ENCODE measurements around the gene PGP. TPM values are rescaled to one million over a fixed set of nuclear protein-coding genes. Genes with fewer than 3 reads are reported as not detected.

PGP gene
- total and polyA plus RNA-seq, 10 of the 15 experiments (the other 5 are each of a cell fraction or from before 2014, with no cell fraction given) = 0.42 to 28.0 (median 12.1) TPM

- no peak for ATAC-seq
- no peaks in the 10 kb centered on the region for H3K9me3 ChIP-seq (replicated peaks; ENCODE audit: control insufficient read depth, insufficient read depth, low read length)
- CTCF ChIA-PET = interaction anchor here (0.9 kb wide), 1 partner anchor 55 kb away, joined by 3 read pairs; no protein-coding TSS in a partner anchor
- POLR2A ChIA-PET = no interaction called here
- no peaks in the 10 kb centered on the region; the same call in 1 of the 2 replicates for H3K4me1 ChIP-seq (ENCODE audit: control insufficient read depth, insufficient read depth, low read length)
- no peak for DNase-seq (ENCODE audit: low read depth, low spot score)
- no peak overlapping the region for H3K4me2 ChIP-seq (ENCODE audit: control insufficient read depth, insufficient read depth)
- RAD21 ChIA-PET (ENCODE audit: unreplicated experiment) = no interaction called here
- no peak overlapping the region for H2AFZ ChIP-seq (ENCODE audit: control insufficient read depth, low read depth, low read length)
- H3K27ac ChIP-seq (ENCODE audit: control insufficient read depth, insufficient read depth) = no peak overlapping the region
- in situ Hi-C loops (cut with MboI) (no loop called here), intact Hi-C loops (cut with micrococcal nuclease; ENCODE audit: unreplicated experiment) (no loop called here)
- peaks cover 12 to 15% of the 10 kb centered on the region in 2 experiments for H3K27me3 ChIP-seq (replicated peaks in 1 of 2; ENCODE audit: control insufficient read depth in 2 of 2, insufficient read depth in 2 of 2, low read length in 1 of 2)
- SMC1A ChIA-PET (ENCODE audit: uncharacterized antibody, unreplicated experiment) = no interaction called here
- FAIRE-seq = no peak
- H3K36me3 ChIP-seq (ENCODE audit: control insufficient read depth in 2 of 2, insufficient read depth in 2 of 2, low read length in 1 of 2) = no peaks in the 10 kb centered on the region
- H3K4me3 ChIP-seq = no peak overlapping the region
- TF ChIP-seq HDGF (IDR thresholded peaks at IDR 0.05) (no peak), SUZ12 (IDR thresholded peaks at IDR 0.05; ENCODE audit: unreplicated experiment) (peak; percentile 56)
- no peaks in the 10 kb centered on the region for H4K20me1 ChIP-seq (ENCODE audit: control insufficient read depth, insufficient read depth)
- H3K79me2 ChIP-seq (ENCODE audit: control insufficient read depth, insufficient read depth, low read length) = no peaks in the 10 kb centered on the region
- no TSS peak for BruUV-seq (replicated peaks)
- 26% methylated on average over 27 of the region's 32 CpGs for WGBS (ENCODE audit: insufficient coverage, insufficient replicate concordance, low lambda C conversion rate, missing lambda C conversion rate)
- no peak overlapping the region for H3K9ac ChIP-seq (ENCODE audit: control insufficient read depth, insufficient read depth, low read length)
Measured at GRCh38 chr16:2196981-2197511, 17.6 kb downstream of the PGP start.

- H3K27me3 ChIP-seq (replicated peaks in 1 of 2; ENCODE audit: control insufficient read depth in 2 of 2, insufficient read depth in 2 of 2, low read length in 1 of 2) = peaks cover 12 to 15% of the 10 kb centered on the region in 2 experiments
- no peaks in the 10 kb centered on the region for H3K9me3 ChIP-seq (replicated peaks; ENCODE audit: control insufficient read depth, insufficient read depth, low read length)
- ATAC-seq (no peak), DNase-seq (ENCODE audit: low read depth, low spot score) (no peak), FAIRE-seq (no peak)
- H3K79me2 ChIP-seq (ENCODE audit: control insufficient read depth, insufficient read depth, low read length) = no peaks in the 10 kb centered on the region
- WGBS (ENCODE audit: insufficient coverage, insufficient replicate concordance, low lambda C conversion rate, missing lambda C conversion rate) = 5% methylated on average over 41 of the region's 129 CpGs
- H3K9ac ChIP-seq (ENCODE audit: control insufficient read depth, insufficient read depth, low read length) = no peak within 1 kb of the TSS
- peak within 1 kb of the TSS; percentile 33; the same call in 1 of the 2 replicates for H3K4me2 ChIP-seq (ENCODE audit: control insufficient read depth, insufficient read depth)
- H3K36me3 ChIP-seq (ENCODE audit: control insufficient read depth in 2 of 2, insufficient read depth in 2 of 2, low read length in 1 of 2) = no peaks in the 10 kb centered on the region
- no peaks in the 10 kb centered on the region for H4K20me1 ChIP-seq (ENCODE audit: control insufficient read depth, insufficient read depth)
- CTCF ChIA-PET = interaction anchor here (0.9 to 2.0 kb wide), 2 partner anchors 55 to 56 kb away, joined by 3 to 9 read pairs; partner anchors contain the start of gene ECI1
- RAD21 ChIA-PET (ENCODE audit: unreplicated experiment) = no interaction called here
- peak; percentile 35 for TF ChIP-seq SUZ12 (IDR thresholded peaks at IDR 0.05; ENCODE audit: unreplicated experiment)
- TF ChIP-seq CEBPB (IDR thresholded peaks at IDR 0.05; ENCODE audit: borderline replicate concordance in 1 of 2, low read depth in 2 of 2, low read length in 2 of 2) = no peak
- in situ Hi-C loops (cut with MboI) = no loop called here
- H3K4me3 ChIP-seq = no peak within 1 kb of the TSS
- no peak within 1 kb of the TSS for H3K27ac ChIP-seq (ENCODE audit: control insufficient read depth, insufficient read depth)
- POLR2A ChIA-PET = interaction anchor here (0.6 kb wide), 1 partner anchor 8 kb away, joined by 3 read pairs; no protein-coding TSS in a partner anchor
- intact Hi-C loops (cut with micrococcal nuclease; ENCODE audit: unreplicated experiment) = no loop called here
- SMC1A ChIA-PET (ENCODE audit: uncharacterized antibody, unreplicated experiment) = no interaction called here
- no TSS peak for BruUV-seq (replicated peaks)
- H2AFZ ChIP-seq (ENCODE audit: control insufficient read depth, low read depth, low read length) = no peak within 1 kb of the TSS
- H3K4me1 ChIP-seq (ENCODE audit: control insufficient read depth, insufficient read depth, low read length) = no peaks in the 10 kb centered on the region; the same call in 1 of the 2 replicates
Measured at GRCh38 chr16:2196162-2196980, 18.3 kb downstream of the PGP start, which contains the start of gene CASKIN1. CASKIN1 (minus strand) TSS chr16:2196605; CDS start chr16:2196432, 173 bp downstream.
